Neuronal stem cell (in vitro differentiated cells): Measurements from ENCODE around the gene SLIT3.

ENCODE experiments used
- DNase-seq: peaks from one replicate; pipeline ENCODE4 v3.0.0-alpha.2; 2013; ENCODE audit warnings: low spot score
- H2AFZ ChIP-seq: one replicate; pipeline ENCODE4 v1.6.1; 2013; ENCODE audit warnings: mild to moderate bottlenecking, low read length, inconsistent platforms
- H2AK5ac ChIP-seq: 2 replicates; pipeline ENCODE4 v1.6.1; 2013; ENCODE audit warnings: low read depth, mild to moderate bottlenecking, inconsistent platforms, low read length, moderate library complexity, mixed read lengths
- H2BK120ac ChIP-seq: 2 replicates; pipeline ENCODE4 v1.6.1; 2013; ENCODE audit warnings: low read depth, mild to moderate bottlenecking, inconsistent platforms, low read length, moderate library complexity, mixed read lengths
- H2BK12ac ChIP-seq: one replicate; pipeline ENCODE4 v1.6.1; 2013; ENCODE audit warnings: low read length, inconsistent platforms
- H2BK15ac ChIP-seq: 2 replicates; pipeline ENCODE4 v1.6.1; 2013; ENCODE audit warnings: mild to moderate bottlenecking, low read length, inconsistent platforms, mixed read lengths
- H2BK5ac ChIP-seq: one replicate; pipeline ENCODE4 v1.6.1; 2013; ENCODE audit warnings: inconsistent platforms, mild to moderate bottlenecking, low read length, moderate library complexity
- H3K14ac ChIP-seq: one replicate; pipeline ENCODE4 v1.6.1; 2013; ENCODE audit warnings: low read length, inconsistent platforms
- H3K18ac ChIP-seq: 2 replicates; pipeline ENCODE4 v1.6.1; 2013; ENCODE audit warnings: low read length, inconsistent platforms
- H3K23ac ChIP-seq: 2 replicates; pipeline ENCODE4 v1.6.1; 2013; ENCODE audit warnings: low read depth, mild to moderate bottlenecking, mixed read lengths, low read length, inconsistent platforms; ENCODE audit not compliant: poor library complexity
- H3K27ac ChIP-seq: replicated peaks from 3 replicates; pipeline ENCODE4 v1.5.1; 2013; ENCODE audit warnings: low read length, inconsistent platforms
- H3K27me3 ChIP-seq, 3 experiments: 2 replicates each; pipeline ENCODE4 v1.6.1; 2013; ENCODE audit warnings: low read length in 3 of 3, mild to moderate bottlenecking in 2 of 3, inconsistent platforms in 1 of 3, low read depth in 1 of 3, mixed read lengths in 1 of 3, moderate library complexity in 1 of 3; ENCODE audit not compliant: control insufficient read depth in 3 of 3, insufficient read depth in 3 of 3
- H3K36me3 ChIP-seq, 2 donors: replicated peaks in 1 of 2; 2 replicates each; pipeline ENCODE4 v1.6.1; 2013; ENCODE audit warnings: low read length in 2 of 2; ENCODE audit not compliant: control insufficient read depth in 2 of 2, insufficient read depth in 2 of 2
- H3K4ac ChIP-seq: 2 replicates; pipeline ENCODE4 v1.6.1; 2013; ENCODE audit warnings: inconsistent platforms, mild to moderate bottlenecking, low read length, moderate library complexity
- H3K4me1 ChIP-seq, 2 donors: 1 replicate in 1 of 2; 2 replicates in 1 of 2; pipeline ENCODE4 v1.6.1; 2013; ENCODE audit warnings: low read length in 2 of 2, low read depth in 1 of 2; ENCODE audit not compliant: control insufficient read depth in 2 of 2, insufficient read depth in 1 of 2
- H3K4me2 ChIP-seq: one replicate; pipeline ENCODE4 v1.6.1; 2013; ENCODE audit warnings: mild to moderate bottlenecking, low read length, inconsistent platforms; ENCODE audit not compliant: insufficient read depth, poor library complexity, severe bottlenecking
- H3K4me3 ChIP-seq, 2 donors: 2 replicates each; pipeline ENCODE4 v1.5.1; 2013; ENCODE audit warnings: low read length in 2 of 2, mild to moderate bottlenecking in 2 of 2, inconsistent platforms in 1 of 2, moderate library complexity in 1 of 2
- H3K79me1 ChIP-seq: one replicate; pipeline ENCODE4 v1.6.1; 2013; ENCODE audit warnings: low read depth, mild to moderate bottlenecking, inconsistent platforms, low read length, moderate library complexity
- H3K9ac ChIP-seq: one replicate; pipeline ENCODE4 v1.6.1; 2013; ENCODE audit warnings: mild to moderate bottlenecking, low read depth, low read length, inconsistent platforms; ENCODE audit not compliant: poor library complexity
- H3K9me3 ChIP-seq, 2 donors: replicated peaks in 1 of 2; 2 replicates each; pipeline versions ENCODE3 to v1.6.1; 2013; ENCODE audit warnings: low read length in 2 of 2, mild to moderate bottlenecking in 2 of 2, inconsistent platforms in 1 of 2, low read depth in 1 of 2, mixed read lengths in 1 of 2, moderate library complexity in 1 of 2; ENCODE audit not compliant: control insufficient read depth in 2 of 2, insufficient read depth in 1 of 2
- H4K8ac ChIP-seq: one replicate; pipeline ENCODE4 v1.6.1; 2013; ENCODE audit warnings: low read depth, mild to moderate bottlenecking, inconsistent platforms, low read length, moderate library complexity
- H4K91ac ChIP-seq: one replicate; pipeline ENCODE4 v1.6.1; 2013; ENCODE audit warnings: low read length, low read depth, mild to moderate bottlenecking, inconsistent platforms; ENCODE audit not compliant: poor library complexity
- WGBS, 2 donors: extraction: QIAGEN DNeasy Blood & Tissue Kit; methylation state at CpG; one replicate each; pipeline ENCODE4 v1.1.7; 2013; ENCODE audit warnings: missing lambda C conversion rate in 2 of 2, mixed read lengths in 1 of 2; ENCODE audit not compliant: insufficient read length in 2 of 2, insufficient replicate concordance in 1 of 2; ENCODE audit errors: extremely low coverage in 2 of 2; 5-methylcytosine and 5-hydroxymethylcytosine counted together

SLIT3 gene

DNA sequence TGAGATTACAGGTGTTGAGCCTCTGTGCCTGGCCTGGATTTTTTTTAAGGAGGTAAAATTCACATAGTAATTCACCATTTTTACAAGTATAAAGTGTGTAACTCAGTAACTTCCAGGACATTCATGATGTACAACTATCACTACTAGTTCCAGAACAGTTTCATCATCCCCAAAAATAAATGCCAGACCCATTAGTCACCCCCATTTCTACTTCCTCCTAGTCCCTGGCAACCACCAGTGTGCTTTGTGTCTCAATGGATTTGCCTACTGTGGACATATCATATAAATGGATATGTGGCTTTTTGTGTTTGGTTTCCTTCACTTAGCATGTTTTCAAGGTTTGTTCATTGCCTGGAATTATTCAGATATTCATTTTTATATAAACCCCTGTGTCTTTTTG is 649.3 kb downstream of the SLIT3 start:
- Histone ChIP-seq H3K79me1 (no peaks in the 10 kb centered on the region), H2BK15ac (no peak overlapping the region), H3K4ac (no peak overlapping the region), H2BK5ac (no peak overlapping the region), H2AFZ (no peak overlapping the region), H3K18ac (no peak overlapping the region), H4K91ac (no peak overlapping the region), H3K23ac (no peak overlapping the region), H2BK120ac (no peak overlapping the region), H3K9me3 (no peaks in the 10 kb centered on the region), H3K36me3 (peaks cover 0 to 1% of the 10 kb centered on the region in 2 donors), H2BK12ac (no peak overlapping the region), H2AK5ac (no peak overlapping the region), H3K4me1 (peaks cover 0 to 14% of the 10 kb centered on the region in 2 donors), H3K14ac (no peak overlapping the region), H3K27ac (no peak overlapping the region), H3K4me3 (no peak overlapping the region), H3K9ac (no peak overlapping the region), H3K4me2 (no peak overlapping the region), H4K8ac (no peak overlapping the region), H3K27me3 (peaks cover 0 to under 1% (median 0%) of the 10 kb centered on the region in 3 experiments)
- no peak for DNase-seq

GRCh38 chr5:168649306-168649705 is 651.6 kb downstream of the SLIT3 start:
- DNase-seq, result no peak
- Histone ChIP-seq H3K9me3 (no peaks in the 10 kb centered on the region), H3K27me3 (no peaks in the 10 kb centered on the region)

GRCh38 chr5:168648576-168648975 is 652.4 kb downstream of the SLIT3 start:
- no peak overlapping the region for H2BK120ac ChIP-seq

More at GRCh38 chr5:168649306-168649705, 651.6 kb downstream of the SLIT3 start:
- no peak overlapping the region for H2BK120ac ChIP-seq
- no peak overlapping the region for H3K4me2 ChIP-seq
- no peak overlapping the region for H3K23ac ChIP-seq
- H3K27ac ChIP-seq, result no peak overlapping the region
- no peaks in the 10 kb centered on the region for H3K79me1 ChIP-seq
- H3K4me3 ChIP-seq, result no peak overlapping the region
- H3K18ac ChIP-seq, result no peak overlapping the region
- no peak overlapping the region for H2BK15ac ChIP-seq
- H2AFZ ChIP-seq, result no peak overlapping the region
- H4K8ac ChIP-seq, result no peak overlapping the region
- WGBS, 2 donors, result no CpG with 5 or more reads among the region's 2 CpGs
- no peak overlapping the region for H2BK5ac ChIP-seq
- peaks cover 0 to 8% of the 10 kb centered on the region in 2 donors for H3K4me1 ChIP-seq
- H3K36me3 ChIP-seq, result no peaks in the 10 kb centered on the region
- no peak overlapping the region for H2AK5ac ChIP-seq
- H3K9ac ChIP-seq, result no peak overlapping the region
- H4K91ac ChIP-seq, result no peak overlapping the region
- H2BK12ac ChIP-seq, result no peak overlapping the region
- H3K14ac ChIP-seq, result no peak overlapping the region
- H3K4ac ChIP-seq, result no peak overlapping the region

DNA sequence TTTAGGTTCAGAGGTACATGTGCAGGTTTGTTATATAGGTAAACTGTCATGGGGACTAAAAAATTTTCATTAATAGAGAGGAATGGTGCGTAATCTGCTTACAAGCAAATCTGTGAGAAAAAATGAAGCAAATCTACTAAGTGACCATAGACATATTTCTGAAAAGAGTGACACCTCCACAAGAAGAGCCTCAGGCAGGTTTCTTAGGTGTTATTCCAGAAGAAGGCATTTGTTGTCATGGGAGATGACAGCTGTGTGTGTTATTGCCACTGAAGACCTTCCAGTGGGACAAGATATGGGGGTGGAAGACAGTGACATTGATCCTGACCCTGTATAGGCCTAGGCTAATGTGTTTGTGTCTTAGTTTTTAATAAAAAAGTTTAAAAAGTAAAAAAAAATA is 652.9 kb downstream of the SLIT3 start:
- H3K23ac ChIP-seq, result no peak overlapping the region
- no peaks in the 10 kb centered on the region for H3K36me3 ChIP-seq
- no peak overlapping the region for H3K9ac ChIP-seq
- H4K91ac ChIP-seq, result no peak overlapping the region
- H2AFZ ChIP-seq, result no peak overlapping the region
- no peak overlapping the region for H2BK12ac ChIP-seq
- no peak overlapping the region for H2AK5ac ChIP-seq
- H3K79me1 ChIP-seq, result no peaks in the 10 kb centered on the region
- DNase-seq, result no peak
- H3K27me3 ChIP-seq, result no peaks in the 10 kb centered on the region
- no peak overlapping the region for H4K8ac ChIP-seq
- no peak overlapping the region for H3K27ac ChIP-seq
- no peak overlapping the region for H3K4ac ChIP-seq
- H3K9me3 ChIP-seq, result no peaks in the 10 kb centered on the region
- H3K18ac ChIP-seq, result no peak overlapping the region
- H3K4me2 ChIP-seq, result no peak overlapping the region
- no peak overlapping the region for H3K4me3 ChIP-seq
- no peak overlapping the region for H2BK120ac ChIP-seq
- no peak overlapping the region for H2BK15ac ChIP-seq
- no peak overlapping the region for H2BK5ac ChIP-seq
- WGBS, 2 donors, result no CpG with 5 or more reads among the region's 1 CpG
- H3K14ac ChIP-seq, result no peak overlapping the region
- H3K4me1 ChIP-seq, result peaks cover 0 to under 1% of the 10 kb centered on the region in 2 donors

More at GRCh38 chr5:168648576-168648975, 652.4 kb downstream of the SLIT3 start:
- no CpG with 5 or more reads among the region's 1 CpG for WGBS, 2 donors
- H3K14ac ChIP-seq, result no peak overlapping the region
- H3K23ac ChIP-seq, result no peak overlapping the region
- H3K4me1 ChIP-seq, result peaks cover 0 to 4% of the 10 kb centered on the region in 2 donors
- no peak overlapping the region for H4K8ac ChIP-seq
- H3K79me1 ChIP-seq, result no peaks in the 10 kb centered on the region
- no peak overlapping the region for H3K4ac ChIP-seq
- DNase-seq, result no peak
- H2AFZ ChIP-seq, result no peak overlapping the region
- H3K36me3 ChIP-seq, result no peaks in the 10 kb centered on the region
- no peak overlapping the region for H2BK5ac ChIP-seq
- H3K4me3 ChIP-seq, result no peak overlapping the region
- no peak overlapping the region for H2BK15ac ChIP-seq
- no peaks in the 10 kb centered on the region for H3K9me3 ChIP-seq
- H3K27ac ChIP-seq, result no peak overlapping the region
- H3K4me2 ChIP-seq, result no peak overlapping the region
- no peak overlapping the region for H3K9ac ChIP-seq
- no peak overlapping the region for H4K91ac ChIP-seq
- H2BK12ac ChIP-seq, result no peak overlapping the region
- no peaks in the 10 kb centered on the region for H3K27me3 ChIP-seq
- no peak overlapping the region for H3K18ac ChIP-seq
- no peak overlapping the region for H2AK5ac ChIP-seq
